ENCODE data around the gene BARX2. TPM values are rescaled to one million over a fixed set of nuclear protein-coding genes. Genes with fewer than 3 reads are reported as not detected.
A peak's percentile ranks its signal among the peaks of the same experiment; 100 is the strongest.

Gene BARX2
- total RNA-seq, 1 donor from 2014 or later = 2.4 TPM

DNA sequence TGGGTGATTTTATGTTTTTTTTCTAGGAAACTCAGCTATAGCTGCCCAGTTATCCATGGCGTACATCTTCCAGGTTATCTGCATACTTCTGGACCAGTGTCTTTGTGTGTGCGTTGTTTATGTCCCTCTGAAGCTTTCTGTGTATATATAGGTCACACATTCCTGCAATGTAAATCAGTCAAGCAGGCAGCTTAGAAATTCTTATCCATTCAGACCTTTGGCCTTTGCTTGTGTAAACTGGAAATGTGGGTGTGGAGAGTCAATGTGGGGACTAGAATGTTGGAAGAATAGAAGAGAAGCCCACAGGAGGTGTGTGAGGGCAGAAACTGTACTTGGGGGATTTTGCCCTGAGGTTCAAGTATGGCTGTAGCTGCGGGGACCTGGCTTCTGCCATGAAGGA, 51.7 kb downstream of the BARX2 start:
- Mint-ChIP-seq H3K27me3 (peaks cover 3% of the 10 kb centered on the region), H3K9me3 (ENCODE audit: low read depth) (peaks cover 12% of the 10 kb centered on the region), H3K4me3 (ENCODE audit: low read depth) (no peak overlapping the region), H3K36me3 (ENCODE audit: insufficient read depth) (peaks cover 8% of the 10 kb centered on the region), H3K27ac (peak overlapping the region; percentile 87), H3K4me1 (ENCODE audit: low read depth) (peaks cover 36% of the 10 kb centered on the region)
- DNase-seq (ENCODE audit: low spot score, unreplicated experiment) = no peak
- TF ChIP-seq, protein P1, sequence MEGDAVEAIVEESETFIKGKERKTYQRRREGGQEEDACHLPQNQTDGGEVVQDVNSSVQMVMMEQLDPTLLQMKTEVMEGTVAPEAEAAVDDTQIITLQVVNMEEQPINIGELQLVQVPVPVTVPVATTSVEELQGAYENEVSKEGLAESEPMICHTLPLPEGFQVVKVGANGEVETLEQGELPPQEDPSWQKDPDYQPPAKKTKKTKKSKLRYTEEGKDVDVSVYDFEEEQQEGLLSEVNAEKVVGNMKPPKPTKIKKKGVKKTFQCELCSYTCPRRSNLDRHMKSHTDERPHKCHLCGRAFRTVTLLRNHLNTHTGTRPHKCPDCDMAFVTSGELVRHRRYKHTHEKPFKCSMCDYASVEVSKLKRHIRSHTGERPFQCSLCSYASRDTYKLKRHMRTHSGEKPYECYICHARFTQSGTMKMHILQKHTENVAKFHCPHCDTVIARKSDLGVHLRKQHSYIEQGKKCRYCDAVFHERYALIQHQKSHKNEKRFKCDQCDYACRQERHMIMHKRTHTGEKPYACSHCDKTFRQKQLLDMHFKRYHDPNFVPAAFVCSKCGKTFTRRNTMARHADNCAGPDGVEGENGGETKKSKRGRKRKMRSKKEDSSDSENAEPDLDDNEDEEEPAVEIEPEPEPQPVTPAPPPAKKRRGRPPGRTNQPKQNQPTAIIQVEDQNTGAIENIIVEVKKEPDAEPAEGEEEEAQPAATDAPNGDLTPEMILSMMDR (IDR thresholded peaks at IDR 0.05; ENCODE audit: unreplicated experiment) = no peak

DNA sequence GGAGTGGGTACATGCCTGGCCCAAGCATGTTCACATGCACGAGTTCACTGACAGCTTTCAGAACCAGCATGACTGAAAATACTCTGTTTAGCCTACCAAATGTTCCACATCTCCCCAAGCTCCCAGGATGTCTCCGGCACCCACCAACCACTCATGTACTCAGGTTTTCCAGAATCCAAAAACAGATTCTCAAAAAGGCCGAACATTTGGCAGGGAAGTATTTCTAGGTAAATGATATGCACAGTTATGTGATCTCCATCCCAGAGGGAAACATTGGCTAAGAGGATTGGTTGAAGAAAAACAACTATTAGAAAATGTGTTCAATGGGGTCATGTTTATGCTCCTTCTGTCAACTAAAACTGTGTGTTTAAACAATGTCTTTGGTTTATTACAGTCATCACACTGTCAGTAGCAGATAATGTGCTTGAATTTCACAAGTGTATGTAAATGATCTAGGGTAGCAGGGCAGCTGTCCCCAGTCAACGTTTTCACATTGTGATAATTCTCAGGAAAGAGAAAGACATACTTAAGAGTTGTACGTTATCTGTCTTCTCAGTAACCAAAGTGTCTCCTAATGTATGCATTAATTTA, 52.3 kb downstream of the BARX2 start:
- Mint-ChIP-seq H3K9me3 (ENCODE audit: low read depth) (peaks cover 12% of the 10 kb centered on the region), H3K4me1 (ENCODE audit: low read depth) (peaks cover 36% of the 10 kb centered on the region), H3K27me3 (peaks cover 3% of the 10 kb centered on the region), H3K4me3 (ENCODE audit: low read depth) (no peak overlapping the region), H3K36me3 (ENCODE audit: insufficient read depth) (peaks cover 10% of the 10 kb centered on the region), H3K27ac (peak overlapping the region; percentile 87)
- TF ChIP-seq, protein P1 (IDR thresholded peaks at IDR 0.05; ENCODE audit: unreplicated experiment) = no peak
- no peak for DNase-seq (ENCODE audit: low spot score, unreplicated experiment)

DNA sequence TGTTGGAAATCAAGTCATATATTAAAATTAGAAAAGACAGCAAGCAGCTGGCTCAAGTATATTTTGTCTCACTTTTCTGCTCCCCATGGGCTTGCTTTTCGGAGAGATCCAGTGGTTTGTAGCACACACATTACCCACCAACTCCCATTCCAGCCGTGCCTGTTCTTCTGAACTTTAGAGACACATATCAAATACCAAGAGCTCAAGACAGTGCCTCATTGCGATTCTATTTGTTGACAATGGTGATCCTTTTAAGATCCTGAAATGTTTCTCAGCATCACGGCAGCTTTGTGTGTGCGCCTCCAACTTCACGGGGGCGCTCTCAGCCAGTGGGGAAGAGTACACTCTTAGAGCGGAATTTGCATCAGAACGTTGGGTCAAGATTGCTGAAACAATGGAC, 52.9 kb downstream of the BARX2 start:
- H3K4me1 Mint-ChIP-seq (ENCODE audit: low read depth) = peaks cover 36% of the 10 kb centered on the region
- TF ChIP-seq, protein P1 (IDR thresholded peaks at IDR 0.05; ENCODE audit: unreplicated experiment) = no peak
- peaks cover 3% of the 10 kb centered on the region for H3K27me3 Mint-ChIP-seq

DNA sequence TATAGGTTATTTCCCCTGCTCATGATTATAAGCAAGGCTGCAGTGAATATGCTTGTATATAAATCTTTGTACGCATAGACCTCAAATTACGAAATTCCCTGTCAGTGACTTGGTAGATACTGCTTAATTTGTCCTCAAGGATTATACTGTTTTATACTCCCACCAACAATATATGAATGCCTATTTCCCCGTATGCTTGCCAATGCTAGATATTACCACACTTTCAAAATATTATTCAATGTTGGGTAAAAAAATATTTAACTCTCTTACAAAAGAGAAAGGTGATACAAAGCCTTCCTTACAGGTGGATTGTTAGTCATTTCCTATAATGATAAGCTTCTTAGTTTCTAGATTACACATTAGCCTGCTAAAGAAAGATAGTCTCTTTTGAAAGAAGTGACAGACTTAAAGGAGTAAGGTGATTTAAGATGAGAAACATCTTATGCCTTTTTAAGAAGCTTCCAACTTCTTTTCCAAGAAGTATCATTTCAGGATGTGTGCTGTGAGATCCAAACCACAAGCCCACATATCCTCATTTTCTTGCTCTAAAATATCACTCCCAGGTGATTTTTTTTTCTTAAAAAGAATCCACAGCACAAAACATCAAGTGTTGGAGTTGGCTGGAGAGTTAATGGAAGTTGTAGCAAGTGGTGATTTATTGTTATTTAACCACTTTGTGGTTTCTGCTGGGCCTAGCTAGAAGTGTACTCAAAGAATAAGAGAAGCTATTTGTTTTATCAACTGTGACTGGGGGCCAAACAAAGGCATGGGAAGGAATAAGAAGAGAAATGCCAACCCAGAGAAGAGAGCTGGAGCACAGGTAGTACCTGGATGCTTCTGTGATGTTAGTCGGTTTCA, 59.2 kb downstream of the BARX2 start:
- H3K9me3 Mint-ChIP-seq (ENCODE audit: low read depth) = peaks cover 14% of the 10 kb centered on the region
- TF ChIP-seq, protein P1 (IDR thresholded peaks at IDR 0.05; ENCODE audit: unreplicated experiment) = no peak
- H3K27ac Mint-ChIP-seq = peak overlapping the region; percentile 82

More for the DNA sequence above, 52.9 kb downstream of the BARX2 start:
- no peak for DNase-seq (ENCODE audit: low spot score, unreplicated experiment)
- Mint-ChIP-seq H3K9me3 (ENCODE audit: low read depth) (peaks cover 14% of the 10 kb centered on the region), H3K36me3 (ENCODE audit: insufficient read depth) (peaks cover 11% of the 10 kb centered on the region), H3K27ac (peak overlapping the region; percentile 23), H3K4me3 (ENCODE audit: low read depth) (no peak overlapping the region)

DNA sequence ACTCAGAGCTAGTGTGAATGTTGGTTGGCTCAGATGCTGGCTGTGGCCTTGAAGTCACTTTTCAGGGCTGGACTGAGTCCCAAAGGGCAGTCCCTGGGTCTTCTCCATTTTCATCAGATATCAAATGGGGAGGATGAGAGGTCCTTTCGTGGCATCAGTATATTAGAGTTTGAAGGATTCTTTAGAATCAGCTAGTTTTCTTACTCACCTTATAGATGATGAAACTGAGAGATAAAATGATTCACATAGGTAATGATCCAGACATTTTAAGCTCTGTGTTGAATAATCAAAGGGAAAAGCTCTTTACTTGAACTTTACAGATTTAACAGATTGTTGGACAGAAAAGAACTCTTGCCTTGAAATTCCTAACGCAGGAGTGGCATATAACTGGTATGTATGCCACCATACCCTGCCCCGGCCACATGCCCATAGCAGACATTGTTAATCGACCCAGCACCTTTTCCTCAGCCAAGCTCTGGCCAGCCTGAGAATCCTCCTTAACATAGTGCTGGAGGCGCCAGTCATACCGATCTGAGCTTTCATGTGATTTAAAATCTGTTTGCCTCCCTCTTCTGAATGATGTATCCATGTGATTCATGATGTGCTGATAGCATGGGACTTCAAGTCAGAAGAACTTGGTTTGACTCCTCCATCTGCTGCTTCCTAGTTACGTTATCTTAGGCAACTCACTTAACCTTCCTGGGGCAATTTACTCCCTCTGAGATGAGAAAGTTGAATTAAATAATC, 60.0 kb downstream of the BARX2 start:
- Mint-ChIP-seq H3K4me1 (ENCODE audit: low read depth) (peaks cover 34% of the 10 kb centered on the region), H3K4me3 (ENCODE audit: low read depth) (no peak overlapping the region), H3K36me3 (ENCODE audit: insufficient read depth) (peaks cover 9% of the 10 kb centered on the region), H3K27ac (peak overlapping the region; percentile 82), H3K9me3 (ENCODE audit: low read depth) (peaks cover 11% of the 10 kb centered on the region), H3K27me3 (peaks cover 3% of the 10 kb centered on the region)
- TF ChIP-seq, protein P1 (IDR thresholded peaks at IDR 0.05; ENCODE audit: unreplicated experiment) = no peak
- DNase-seq (ENCODE audit: low spot score, unreplicated experiment) = no peak

More for the DNA sequence above, 59.2 kb downstream of the BARX2 start:
- DNase-seq (ENCODE audit: low spot score, unreplicated experiment) = no peak
- Mint-ChIP-seq H3K4me1 (ENCODE audit: low read depth) (peaks cover 26% of the 10 kb centered on the region), H3K36me3 (ENCODE audit: insufficient read depth) (peaks cover 11% of the 10 kb centered on the region), H3K27me3 (peaks cover 3% of the 10 kb centered on the region), H3K4me3 (ENCODE audit: low read depth) (no peak overlapping the region)

Measured in progenitor cell of endocrine pancreas (in vitro differentiated cells).